Ascending aorta (tissue), 2 donors: Measurements from ENCODE around the gene LHX3. TPM values are rescaled to one million over a fixed set of nuclear protein-coding genes. Genes with fewer than 3 reads are reported as not detected.

Source experiments
- DNase-seq, 2 donors: peaks; one replicate each; pipeline ENCODE4 v3.0.0-alpha.2; 2019; ENCODE audit warnings: low spot score in 2 of 2
- H3K27ac ChIP-seq, 2 donors: fragments of 200-600 bp; sonication (generic); one replicate each; pipeline ENCODE4 v1.5.1; 2016 to 2017; ENCODE audit warnings: mild to moderate bottlenecking in 1 of 2
- H3K27me3 ChIP-seq: fragments of 200-600 bp; sonication (generic); one replicate; pipeline ENCODE4 v1.5.1; 2017
- H3K36me3 ChIP-seq, 2 donors: fragments of 200-600 bp; sonication (generic); one replicate each; pipeline ENCODE4 v1.5.1; 2016
- H3K4me1 ChIP-seq, 2 donors: fragments of 200-600 bp; sonication (generic); one replicate each; pipeline ENCODE4 v1.5.1; 2016 to 2017; ENCODE audit warnings: mild to moderate bottlenecking in 1 of 2
- H3K4me3 ChIP-seq, 2 donors: fragments of 200-600 bp; sonication (generic); one replicate each; pipeline ENCODE4 v1.5.1; 2016 to 2017; ENCODE audit warnings: mild to moderate bottlenecking in 1 of 2
- H3K9me3 ChIP-seq, 2 donors: fragments of 200-600 bp; sonication (generic); one replicate each; pipeline ENCODE4 v1.5.1; 2016
- intact Hi-C: fragments of 100-400 bp; cut with DNase I; formaldehyde crosslinking; loops from one replicate; pipeline ENCODE4 v1.15.1; 2023
- total RNA-seq: library from RNA; depleted of rRNA; stranded (reverse); fragments of >200 nt; gene quantifications from one replicate; pipeline ENCODE4 v1.1.0, GENCODE V29; 2016
- TF ChIP-seq, protein P1 (sequence below), 3 experiments: fragments of 200-600 bp in 2 of 3; fragments of 450-650 bp in 1 of 3; sonication (generic) in 2 of 3; IDR thresholded peaks; one replicate each; pipeline ENCODE4 v1.5.1; 2016 to 2019; ENCODE audit warnings: antibody characterized with exemption in 3 of 3, mild to moderate bottlenecking in 1 of 3, moderate library complexity in 1 of 3

LHX3 gene
- total RNA-seq, 1 donor from 2014 or later = not detected

GRCh38 chr9:136218271-136218670 is 13.3 kb upstream of the LHX3 start:
- H3K27ac ChIP-seq = no peak overlapping the region
- H3K4me3 ChIP-seq = no peak overlapping the region
- H3K4me1 ChIP-seq = no peaks in the 10 kb centered on the region
- no peak for DNase-seq
- no peaks in the 10 kb centered on the region for H3K27me3 ChIP-seq
- intact Hi-C loops = no loop called here
- no peaks in the 10 kb centered on the region for H3K9me3 ChIP-seq
- peaks cover 17 to 74% of the 10 kb centered on the region in 2 donors for H3K36me3 ChIP-seq
- TF ChIP-seq, protein P1, sequence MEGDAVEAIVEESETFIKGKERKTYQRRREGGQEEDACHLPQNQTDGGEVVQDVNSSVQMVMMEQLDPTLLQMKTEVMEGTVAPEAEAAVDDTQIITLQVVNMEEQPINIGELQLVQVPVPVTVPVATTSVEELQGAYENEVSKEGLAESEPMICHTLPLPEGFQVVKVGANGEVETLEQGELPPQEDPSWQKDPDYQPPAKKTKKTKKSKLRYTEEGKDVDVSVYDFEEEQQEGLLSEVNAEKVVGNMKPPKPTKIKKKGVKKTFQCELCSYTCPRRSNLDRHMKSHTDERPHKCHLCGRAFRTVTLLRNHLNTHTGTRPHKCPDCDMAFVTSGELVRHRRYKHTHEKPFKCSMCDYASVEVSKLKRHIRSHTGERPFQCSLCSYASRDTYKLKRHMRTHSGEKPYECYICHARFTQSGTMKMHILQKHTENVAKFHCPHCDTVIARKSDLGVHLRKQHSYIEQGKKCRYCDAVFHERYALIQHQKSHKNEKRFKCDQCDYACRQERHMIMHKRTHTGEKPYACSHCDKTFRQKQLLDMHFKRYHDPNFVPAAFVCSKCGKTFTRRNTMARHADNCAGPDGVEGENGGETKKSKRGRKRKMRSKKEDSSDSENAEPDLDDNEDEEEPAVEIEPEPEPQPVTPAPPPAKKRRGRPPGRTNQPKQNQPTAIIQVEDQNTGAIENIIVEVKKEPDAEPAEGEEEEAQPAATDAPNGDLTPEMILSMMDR (IDR thresholded peaks at IDR 0.05) = no peak

GRCh38 chr9:136216541-136217244 is 11.8 kb upstream of the LHX3 start:
- no peak overlapping the region for H3K4me3 ChIP-seq
- no peaks in the 10 kb centered on the region for H3K9me3 ChIP-seq
- TF ChIP-seq, protein P1 (IDR thresholded peaks at IDR 0.05) = no peak
- H3K4me1 ChIP-seq = no peaks in the 10 kb centered on the region
- H3K27ac ChIP-seq = no peak overlapping the region
- H3K27me3 ChIP-seq = no peaks in the 10 kb centered on the region
- no peak for DNase-seq
- peaks cover 24 to 81% of the 10 kb centered on the region in 2 donors for H3K36me3 ChIP-seq
- intact Hi-C loops = no loop called here

DNA sequence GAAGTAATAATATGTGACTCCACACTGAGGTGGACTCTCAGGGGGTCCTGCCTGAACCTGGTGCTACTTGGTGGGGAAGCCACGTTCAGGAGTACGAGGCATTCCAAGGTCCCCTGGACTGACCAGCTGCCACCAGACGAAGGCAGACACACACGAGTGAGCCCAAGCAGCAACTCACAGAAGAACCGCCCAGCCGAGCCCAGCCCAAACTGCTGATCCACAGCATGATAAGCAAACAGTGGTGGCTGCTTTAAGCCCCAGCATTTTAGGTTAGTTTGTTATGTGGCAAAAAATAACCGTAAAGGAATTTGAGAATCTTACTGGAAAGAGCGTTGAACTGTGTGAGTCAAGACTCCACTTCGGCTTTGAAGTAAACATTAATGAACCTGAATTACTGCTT is 8.8 kb upstream of the LHX3 start:
- peaks cover 25 to 80% of the 10 kb centered on the region in 2 donors for H3K36me3 ChIP-seq
- TF ChIP-seq, protein P1 (IDR thresholded peaks at IDR 0.05) = no peak

DNA sequence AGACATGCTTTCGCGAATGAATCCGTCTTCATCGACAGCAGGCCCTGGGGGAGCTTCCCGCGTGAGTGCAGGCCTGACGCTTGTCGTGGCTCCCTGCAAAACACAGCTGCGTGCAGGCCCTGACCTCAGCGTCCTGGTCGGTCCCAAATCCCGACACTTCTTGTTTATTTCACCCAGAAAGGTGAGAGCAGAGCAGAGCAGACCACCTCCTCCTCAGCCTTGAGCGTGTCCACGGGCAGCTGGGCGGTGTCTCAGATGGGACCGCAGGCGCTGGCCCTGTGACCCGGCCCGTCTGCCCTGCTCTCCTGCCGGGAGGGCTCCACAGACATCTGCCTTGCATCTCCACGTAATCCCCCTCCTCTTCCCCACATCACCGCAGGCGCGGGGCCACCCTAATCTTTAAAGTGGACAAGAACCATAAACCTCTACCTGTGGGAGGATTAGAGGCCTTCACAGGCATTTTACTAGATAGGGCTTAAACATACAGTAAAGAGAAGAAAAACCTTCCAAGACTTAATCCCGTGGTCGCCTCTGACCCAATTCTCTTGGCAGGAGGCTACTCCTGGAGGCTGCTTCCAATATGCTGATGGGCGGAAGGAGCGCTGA is 7.5 kb upstream of the LHX3 start:
- peaks cover 25 to 68% of the 10 kb centered on the region in 2 donors for H3K36me3 ChIP-seq
- intact Hi-C loops = no loop called here

More for the DNA sequence above, 8.8 kb upstream of the LHX3 start:
- Histone ChIP-seq H3K27ac (no peak overlapping the region), H3K4me1 (no peaks in the 10 kb centered on the region), H3K27me3 (no peaks in the 10 kb centered on the region), H3K9me3 (no peaks in the 10 kb centered on the region), H3K4me3 (no peak overlapping the region)
- no peak for DNase-seq
- intact Hi-C loops = no loop called here

DNA sequence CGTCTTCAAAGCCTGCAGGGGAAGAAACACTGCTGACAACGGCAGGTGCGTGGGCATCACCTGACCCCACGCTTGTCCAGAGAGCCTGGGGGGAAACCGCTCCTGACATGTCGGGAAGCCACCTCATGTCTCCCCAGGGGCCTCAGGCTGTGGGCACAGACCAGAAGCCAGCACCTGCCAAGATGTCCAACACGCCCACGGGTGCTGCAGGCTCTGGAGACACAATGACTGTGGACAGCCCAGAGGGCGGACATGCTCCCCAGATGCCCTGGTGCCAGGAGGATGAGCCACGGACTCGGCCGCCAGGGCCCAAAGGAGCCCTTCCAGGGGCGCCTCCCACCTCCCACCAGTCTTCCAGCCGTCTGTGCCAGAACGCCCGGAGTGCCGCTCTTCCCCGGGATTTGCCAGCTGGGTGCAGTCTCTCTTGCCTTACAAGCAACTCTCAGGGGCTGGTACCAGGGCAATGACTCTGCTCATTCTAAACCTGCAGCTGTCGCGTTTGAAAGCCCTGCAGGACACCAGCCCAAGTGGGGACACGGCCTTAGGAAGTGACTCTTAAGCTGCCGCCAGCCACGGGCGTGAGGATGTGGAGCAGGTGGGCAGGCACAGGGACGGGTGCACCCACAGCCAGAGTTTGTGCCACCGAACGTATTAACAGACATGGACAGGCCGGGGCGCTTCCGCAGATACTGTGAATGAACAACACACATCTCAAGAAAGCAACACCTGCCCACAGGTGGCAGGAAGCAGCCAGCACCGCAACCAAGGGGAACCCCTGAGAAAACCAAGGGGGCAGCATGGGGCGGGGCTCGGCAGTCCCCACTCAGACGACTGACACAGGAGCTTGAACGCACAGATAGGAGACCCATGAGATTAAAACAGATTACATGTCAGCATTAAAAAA is 6.8 kb upstream of the LHX3 start:
- intact Hi-C loops = no loop called here
- H3K9me3 ChIP-seq = no peaks in the 10 kb centered on the region
- TF ChIP-seq, protein P1 (IDR thresholded peaks at IDR 0.05) = no peak
- no peak for DNase-seq
- H3K4me3 ChIP-seq = no peak overlapping the region
- no peak overlapping the region for H3K27ac ChIP-seq
- no peaks in the 10 kb centered on the region for H3K4me1 ChIP-seq
- peaks cover 25 to 60% of the 10 kb centered on the region in 2 donors for H3K36me3 ChIP-seq
- H3K27me3 ChIP-seq = no peaks in the 10 kb centered on the region

More for the DNA sequence above, 7.5 kb upstream of the LHX3 start:
- DNase-seq = no peak
- no peaks in the 10 kb centered on the region for H3K27me3 ChIP-seq
- no peaks in the 10 kb centered on the region for H3K4me1 ChIP-seq
- no peaks in the 10 kb centered on the region for H3K9me3 ChIP-seq
- H3K27ac ChIP-seq = no peak overlapping the region
- H3K4me3 ChIP-seq = no peak overlapping the region
- TF ChIP-seq, protein P1 (IDR thresholded peaks at IDR 0.05) = no peak
